Fibroblast of lung (primary cell): ENCODE results near the gene RPL7A. TPM values are rescaled to one million over a fixed set of nuclear protein-coding genes. Genes with fewer than 3 reads are reported as not detected.

Experiments used
- DNase-seq, 2 donors: peaks; one replicate each; pipeline versions ENCODE4 v3.0.0 to v3.0.0-alpha.2; 2010; ENCODE audit warnings: low read depth in 2 of 2
- H2AFZ ChIP-seq: 2 replicates; pipeline ENCODE4 v1.5.1; 2012; ENCODE audit warnings: low read length, control low read depth, inconsistent platforms
- H3K27ac ChIP-seq: 2 replicates; pipeline ENCODE4 v1.5.1; 2011; ENCODE audit warnings: low read length, control low read depth; ENCODE audit not compliant: insufficient read depth
- H3K27me3 ChIP-seq: 2 replicates; pipeline ENCODE4 v1.5.1; 2011; ENCODE audit warnings: mild to moderate bottlenecking, low read length; ENCODE audit not compliant: control insufficient read depth, insufficient read depth
- H3K36me3 ChIP-seq: 2 replicates; pipeline ENCODE4 v1.5.1; 2011; ENCODE audit warnings: low read length; ENCODE audit not compliant: control insufficient read depth, insufficient read depth
- H3K4me1 ChIP-seq: 2 replicates; pipeline ENCODE4 v1.5.1; 2011; ENCODE audit warnings: low read length; ENCODE audit not compliant: control insufficient read depth, insufficient read depth; ENCODE audit errors: extremely low read depth
- H3K4me2 ChIP-seq: 2 replicates; pipeline ENCODE4 v1.5.1; 2011; ENCODE audit warnings: low read length, control low read depth; ENCODE audit not compliant: insufficient read depth; ENCODE audit errors: extremely low read depth
- H3K4me3 ChIP-seq, 4 experiments: fragments of 200-600 bp in 1 of 4; sonication (generic) in 1 of 4; replicated peaks in 1 of 4; 2 replicates each; pipeline ENCODE4 v1.5.1; 2011 to 2016; ENCODE audit warnings: low read length in 4 of 4, low read depth in 3 of 4, mild to moderate bottlenecking in 3 of 4, control low read depth in 2 of 4, inconsistent platforms in 1 of 4, mixed read lengths in 1 of 4; ENCODE audit not compliant: insufficient read depth in 1 of 4; ENCODE audit errors: control extremely low read depth in 1 of 4
- H3K79me2 ChIP-seq: 2 replicates; pipeline ENCODE4 v1.5.1; 2012; ENCODE audit warnings: mild to moderate bottlenecking, low read length, inconsistent platforms; ENCODE audit not compliant: control insufficient read depth, insufficient read depth
- H3K9ac ChIP-seq: 2 replicates; pipeline ENCODE4 v1.5.1; 2011; ENCODE audit warnings: mild to moderate bottlenecking, low read length, control low read depth; ENCODE audit not compliant: insufficient read depth
- H3K9me3 ChIP-seq: 2 replicates; pipeline ENCODE4 v1.5.1; 2012; ENCODE audit warnings: low read depth, low read length; ENCODE audit not compliant: control insufficient read depth, insufficient read depth
- H4K20me1 ChIP-seq: 2 replicates; pipeline ENCODE4 v1.5.1; 2011; ENCODE audit warnings: low read length; ENCODE audit not compliant: control insufficient read depth, insufficient read depth; ENCODE audit errors: extremely low read depth
- EZH2 ChIP-seq: IDR thresholded peaks from 2 replicates; pipeline ENCODE4 v1.5.1; 2012; ENCODE audit warnings: low read length, control low read depth, mild to moderate bottlenecking; ENCODE audit errors: missing control alignments
- polyA plus RNA-seq, 2 donors: library from polyadenylated mRNA; depleted of rRNA in 1 of 2; stranded (reverse) in 1 of 2; unstranded in 1 of 2; fragments of >200 nt; gene quantifications; 2 replicates each; pipeline ENCODE4 v1.2.1, GENCODE V29; 2011 to 2012; ENCODE audit warnings: missing spikeins in 1 of 2
- total RNA-seq: library from RNA; depleted of rRNA; stranded (reverse); fragments of >200 nt; gene quantifications from 2 replicates; pipeline ENCODE4 v1.2.1, GENCODE V29; 2014
- TF ChIP-seq, protein P1 (sequence below), 2 donors: IDR thresholded peaks in 1 of 2; conservative IDR thresholded peaks in 1 of 2; 1 replicate in 1 of 2; 2 replicates in 1 of 2; pipeline ENCODE4 v1.5.1; 2011 to 2012; ENCODE audit warnings: low read length in 2 of 2, control low read depth in 1 of 2, inconsistent platforms in 1 of 2, low read depth in 1 of 2, mild to moderate bottlenecking in 1 of 2

RPL7A gene
- total and polyA plus RNA-seq, 2 donors (not counting 1 experiment from before 2014, with no cell fraction given): 1,820 to 2,991 TPM

DNA sequence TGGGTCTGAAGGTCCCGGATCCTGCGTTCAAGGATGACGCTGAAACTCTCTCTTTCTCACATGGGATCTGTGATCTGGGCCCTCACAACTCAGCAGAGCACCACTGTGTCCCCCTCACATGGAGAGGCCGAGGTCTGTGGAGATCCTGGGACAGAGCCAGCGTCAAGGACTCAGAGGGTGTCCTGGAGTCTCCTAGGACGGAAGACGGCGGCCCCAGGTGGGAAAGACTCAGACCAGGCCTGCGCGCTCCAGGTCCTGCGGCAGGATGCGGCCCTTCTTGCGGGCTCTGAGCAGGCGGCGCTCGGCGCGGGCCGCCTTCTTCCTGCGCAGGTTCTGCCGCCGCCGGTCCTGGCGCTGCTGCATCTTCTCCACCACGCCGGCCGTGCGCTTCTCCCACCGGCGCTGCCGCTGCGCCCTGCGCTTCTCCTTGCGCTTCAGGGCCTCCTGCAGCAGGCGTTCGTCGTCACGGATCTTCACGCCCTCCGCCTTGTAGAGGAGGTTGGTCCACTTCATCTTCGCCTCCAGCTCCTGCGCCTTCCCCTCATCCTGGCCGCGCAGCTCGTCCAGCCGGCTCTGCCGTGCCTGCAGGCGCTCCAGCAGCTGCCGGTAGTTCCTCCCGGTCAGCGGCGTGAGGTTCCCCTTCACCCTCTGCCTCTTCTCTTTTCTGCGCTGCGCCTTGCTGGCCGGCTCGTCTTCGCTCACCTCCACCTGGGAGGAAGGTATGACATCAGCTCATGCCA is 16.2 kb upstream of the RPL7A start:
- H3K36me3 ChIP-seq: peaks cover 24% of the 10 kb centered on the region
- H3K4me1 ChIP-seq: peaks cover 2% of the 10 kb centered on the region
- H3K9ac ChIP-seq: no peak overlapping the region
- H3K27me3 ChIP-seq: no peaks in the 10 kb centered on the region
- no peaks in the 10 kb centered on the region for H3K9me3 ChIP-seq
- H3K4me2 ChIP-seq: no peak overlapping the region
- no peak overlapping the region for H3K4me3 ChIP-seq
- no peak overlapping the region for H3K27ac ChIP-seq
- DNase-seq: no peak
- H2AFZ ChIP-seq: no peak overlapping the region
- no peaks in the 10 kb centered on the region for H4K20me1 ChIP-seq
- H3K79me2 ChIP-seq: peaks cover 13% of the 10 kb centered on the region
- TF ChIP-seq, protein P1, sequence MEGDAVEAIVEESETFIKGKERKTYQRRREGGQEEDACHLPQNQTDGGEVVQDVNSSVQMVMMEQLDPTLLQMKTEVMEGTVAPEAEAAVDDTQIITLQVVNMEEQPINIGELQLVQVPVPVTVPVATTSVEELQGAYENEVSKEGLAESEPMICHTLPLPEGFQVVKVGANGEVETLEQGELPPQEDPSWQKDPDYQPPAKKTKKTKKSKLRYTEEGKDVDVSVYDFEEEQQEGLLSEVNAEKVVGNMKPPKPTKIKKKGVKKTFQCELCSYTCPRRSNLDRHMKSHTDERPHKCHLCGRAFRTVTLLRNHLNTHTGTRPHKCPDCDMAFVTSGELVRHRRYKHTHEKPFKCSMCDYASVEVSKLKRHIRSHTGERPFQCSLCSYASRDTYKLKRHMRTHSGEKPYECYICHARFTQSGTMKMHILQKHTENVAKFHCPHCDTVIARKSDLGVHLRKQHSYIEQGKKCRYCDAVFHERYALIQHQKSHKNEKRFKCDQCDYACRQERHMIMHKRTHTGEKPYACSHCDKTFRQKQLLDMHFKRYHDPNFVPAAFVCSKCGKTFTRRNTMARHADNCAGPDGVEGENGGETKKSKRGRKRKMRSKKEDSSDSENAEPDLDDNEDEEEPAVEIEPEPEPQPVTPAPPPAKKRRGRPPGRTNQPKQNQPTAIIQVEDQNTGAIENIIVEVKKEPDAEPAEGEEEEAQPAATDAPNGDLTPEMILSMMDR (conservative IDR thresholded peaks at IDR 0.05 in 1 of 2, IDR thresholded peaks at IDR 0.05 in 1 of 2; ENCODE audit: low read depth in 1 of 2, low read length in 2 of 2): no peak
- TF ChIP-seq EZH2: no peak

DNA sequence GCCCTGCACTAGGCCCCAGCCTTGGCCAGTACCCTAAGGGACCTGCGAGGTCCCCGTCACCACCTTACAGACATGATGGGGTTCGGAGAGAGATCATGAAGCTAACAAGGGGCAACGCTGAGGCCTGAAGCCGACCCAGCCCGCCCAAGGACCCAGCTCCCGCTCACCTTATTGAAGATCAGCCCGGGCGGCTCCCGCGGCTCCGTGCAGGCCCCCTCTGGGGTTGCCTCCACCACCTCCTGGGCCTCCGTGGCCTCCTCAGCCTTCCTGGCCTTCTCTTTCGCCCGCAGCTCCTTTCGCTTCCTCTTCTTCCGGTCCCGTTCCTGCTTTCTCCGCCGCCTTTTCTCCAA is 15.7 kb upstream of the RPL7A start:
- Histone ChIP-seq H4K20me1 (no peaks in the 10 kb centered on the region), H3K36me3 (peaks cover 24% of the 10 kb centered on the region), H3K9ac (no peak overlapping the region), H3K4me3 (no peak overlapping the region), H3K27me3 (no peaks in the 10 kb centered on the region), H2AFZ (no peak overlapping the region), H3K4me1 (peaks cover 2% of the 10 kb centered on the region), H3K4me2 (no peak overlapping the region), H3K79me2 (peaks cover 13% of the 10 kb centered on the region), H3K27ac (no peak overlapping the region), H3K9me3 (no peaks in the 10 kb centered on the region)
- TF ChIP-seq EZH2: no peak
- TF ChIP-seq, protein P1 (conservative IDR thresholded peaks at IDR 0.05 in 1 of 2, IDR thresholded peaks at IDR 0.05 in 1 of 2; ENCODE audit: low read depth in 1 of 2, low read length in 2 of 2): no peak
- no peak for DNase-seq

DNA sequence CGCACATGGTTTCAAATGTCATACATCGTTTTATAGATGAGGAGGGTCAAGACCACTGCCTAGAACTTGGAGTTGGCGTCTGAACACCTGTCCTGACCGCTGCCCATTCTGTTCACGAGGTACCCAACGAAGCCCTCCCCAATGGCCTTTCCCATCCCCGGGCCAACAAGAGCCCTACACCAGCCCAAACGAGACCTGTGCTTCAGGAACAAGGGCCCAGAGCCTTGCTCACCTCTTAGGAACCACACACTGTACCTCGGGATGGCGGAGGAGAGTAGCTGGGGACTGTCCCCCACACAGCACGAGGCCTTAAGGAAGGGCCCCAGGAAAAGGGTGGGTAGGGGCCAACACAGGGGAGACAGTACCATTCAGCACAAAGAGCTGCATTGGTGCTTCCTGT is 15.0 kb upstream of the RPL7A start:
- DNase-seq: no peak
- TF ChIP-seq, protein P1 (conservative IDR thresholded peaks at IDR 0.05 in 1 of 2, IDR thresholded peaks at IDR 0.05 in 1 of 2; ENCODE audit: low read depth in 1 of 2, low read length in 2 of 2): no peak
- TF ChIP-seq EZH2: no peak
- no peak overlapping the region for H3K9ac ChIP-seq
- no peak overlapping the region for H3K4me2 ChIP-seq
- H3K27ac ChIP-seq: no peak overlapping the region
- no peaks in the 10 kb centered on the region for H4K20me1 ChIP-seq
- H3K4me3 ChIP-seq: no peak overlapping the region
- H3K36me3 ChIP-seq: peaks cover 24% of the 10 kb centered on the region
- H2AFZ ChIP-seq: no peak overlapping the region
- no peaks in the 10 kb centered on the region for H3K27me3 ChIP-seq
- peaks cover 2% of the 10 kb centered on the region for H3K4me1 ChIP-seq
- H3K9me3 ChIP-seq: no peaks in the 10 kb centered on the region
- peaks cover 13% of the 10 kb centered on the region for H3K79me2 ChIP-seq
